Mesothelial cell of epicardium (in vitro differentiated cells): ENCODE data around the gene OPCML. TPM values are rescaled to one million over a fixed set of nuclear protein-coding genes. Genes with fewer than 3 reads are reported as not detected.

Experiments used
- DNase-seq, 2 experiments: peaks; one replicate each; pipeline ENCODE4 v3.0.0; 2021; ENCODE audit warnings: low spot score in 2 of 2; ENCODE audit not compliant: unreplicated experiment in 2 of 2
- H3K27ac Mint-ChIP-seq: 2 replicates; pipeline ENCODE4 v1.8.0; 2021; ENCODE audit warnings: mixed read lengths
- H3K27me3 Mint-ChIP-seq: 2 replicates; pipeline ENCODE4 v1.8.0; 2021; ENCODE audit warnings: low read depth, mixed read lengths
- H3K36me3 Mint-ChIP-seq: 2 replicates; pipeline ENCODE4 v1.8.0; 2021; ENCODE audit warnings: mixed read lengths
- H3K4me1 Mint-ChIP-seq: 2 replicates; pipeline ENCODE4 v1.8.0; 2021; ENCODE audit warnings: mixed read lengths
- H3K4me3 Mint-ChIP-seq: 2 replicates; pipeline ENCODE4 v1.8.0; 2021; ENCODE audit warnings: mild to moderate bottlenecking, moderate library complexity, mixed read lengths
- H3K9me3 Mint-ChIP-seq: 2 replicates; pipeline ENCODE4 v1.8.0; 2021; ENCODE audit warnings: mixed read lengths
- total RNA-seq: library from RNA; stranded (reverse); gene quantifications from 3 replicates; pipeline ENCODE4 v1.2.1, GENCODE V29; 2021
- TF ChIP-seq, protein P1 (sequence below): fragments of 200-600 bp; sonication (generic); IDR thresholded peaks from one replicate; pipeline ENCODE4 v1.5.0; 2021; ENCODE audit warnings: antibody characterized with exemption; ENCODE audit not compliant: unreplicated experiment

OPCML gene
- total RNA-seq, 1 donor from 2014 or later = 3.0 TPM

DNA sequence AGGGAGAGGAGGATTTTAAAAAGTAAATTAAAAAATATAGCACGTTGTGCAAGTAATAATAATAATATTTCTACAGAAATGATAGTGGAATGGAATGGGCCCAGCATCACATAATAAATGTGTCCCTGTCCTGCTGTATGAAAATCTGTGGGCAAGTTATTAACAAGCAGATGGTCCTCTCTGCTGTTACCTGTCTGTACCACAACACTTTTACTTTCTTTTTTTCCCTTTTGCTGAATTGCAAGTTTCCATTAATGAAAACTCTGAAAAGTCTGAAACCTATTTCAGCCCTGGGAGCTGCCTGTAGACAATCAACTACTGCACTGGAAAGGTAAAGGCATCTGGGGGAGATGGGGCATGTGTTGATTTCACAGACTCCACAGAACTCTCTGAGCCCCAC is 937.1 kb downstream of the OPCML start:
- no peak for DNase-seq
- TF ChIP-seq, protein P1, sequence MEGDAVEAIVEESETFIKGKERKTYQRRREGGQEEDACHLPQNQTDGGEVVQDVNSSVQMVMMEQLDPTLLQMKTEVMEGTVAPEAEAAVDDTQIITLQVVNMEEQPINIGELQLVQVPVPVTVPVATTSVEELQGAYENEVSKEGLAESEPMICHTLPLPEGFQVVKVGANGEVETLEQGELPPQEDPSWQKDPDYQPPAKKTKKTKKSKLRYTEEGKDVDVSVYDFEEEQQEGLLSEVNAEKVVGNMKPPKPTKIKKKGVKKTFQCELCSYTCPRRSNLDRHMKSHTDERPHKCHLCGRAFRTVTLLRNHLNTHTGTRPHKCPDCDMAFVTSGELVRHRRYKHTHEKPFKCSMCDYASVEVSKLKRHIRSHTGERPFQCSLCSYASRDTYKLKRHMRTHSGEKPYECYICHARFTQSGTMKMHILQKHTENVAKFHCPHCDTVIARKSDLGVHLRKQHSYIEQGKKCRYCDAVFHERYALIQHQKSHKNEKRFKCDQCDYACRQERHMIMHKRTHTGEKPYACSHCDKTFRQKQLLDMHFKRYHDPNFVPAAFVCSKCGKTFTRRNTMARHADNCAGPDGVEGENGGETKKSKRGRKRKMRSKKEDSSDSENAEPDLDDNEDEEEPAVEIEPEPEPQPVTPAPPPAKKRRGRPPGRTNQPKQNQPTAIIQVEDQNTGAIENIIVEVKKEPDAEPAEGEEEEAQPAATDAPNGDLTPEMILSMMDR = no peak
- Mint-ChIP-seq H3K4me3 (no peak overlapping the region), H3K27me3 (peaks cover 28% of the 10 kb centered on the region), H3K9me3 (no peaks in the 10 kb centered on the region), H3K27ac (no peak overlapping the region), H3K4me1 (peaks cover 14% of the 10 kb centered on the region), H3K36me3 (no peaks in the 10 kb centered on the region)

GRCh38 chr11:132590986-132591385 is 941.3 kb downstream of the OPCML start:
- Mint-ChIP-seq H3K4me3 (no peak overlapping the region), H3K4me1 (peaks cover 10% of the 10 kb centered on the region), H3K27ac (no peak overlapping the region), H3K36me3 (no peaks in the 10 kb centered on the region), H3K27me3 (peaks cover 13% of the 10 kb centered on the region), H3K9me3 (peaks cover 6% of the 10 kb centered on the region)
- no peak for DNase-seq
- TF ChIP-seq, protein P1 = no peak

- peaks cover 13% of the 10 kb centered on the region for H3K27me3 Mint-ChIP-seq
- DNase-seq = no peak
- no peak overlapping the region for H3K4me3 Mint-ChIP-seq
- TF ChIP-seq, protein P1 = no peak
- no peaks in the 10 kb centered on the region for H3K36me3 Mint-ChIP-seq
- peaks cover 6% of the 10 kb centered on the region for H3K9me3 Mint-ChIP-seq
- peaks cover 5% of the 10 kb centered on the region for H3K4me1 Mint-ChIP-seq
- no peak overlapping the region for H3K27ac Mint-ChIP-seq
These were observed 941.7 kb downstream of the OPCML start for GRCh38 chr11:132590554-132590953.

DNA sequence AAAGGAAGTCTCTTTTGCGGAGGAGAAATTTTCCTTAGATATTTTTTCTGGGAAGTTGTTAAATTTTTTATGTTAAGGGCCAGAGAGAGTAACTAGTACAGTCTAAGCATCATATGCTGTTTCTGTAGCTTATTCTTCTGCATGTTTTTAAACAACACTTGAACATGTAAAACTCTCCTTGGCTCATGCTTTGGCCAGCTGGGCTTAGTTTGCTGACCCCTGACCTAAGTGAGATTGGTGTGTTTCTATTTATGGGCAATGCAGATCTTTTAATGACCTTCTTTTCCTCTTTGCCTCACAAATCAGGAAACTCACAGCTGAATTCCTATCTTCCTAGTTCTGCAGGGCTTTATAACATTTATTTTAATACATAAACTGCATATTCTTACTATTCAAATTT is 942.5 kb downstream of the OPCML start:
- no peak overlapping the region for H3K4me3 Mint-ChIP-seq
- H3K9me3 Mint-ChIP-seq = peaks cover 6% of the 10 kb centered on the region
- H3K36me3 Mint-ChIP-seq = no peaks in the 10 kb centered on the region
- H3K27ac Mint-ChIP-seq = no peak overlapping the region
- DNase-seq = no peak
- TF ChIP-seq, protein P1 = no peak
- peaks cover 13% of the 10 kb centered on the region for H3K27me3 Mint-ChIP-seq
- no peaks in the 10 kb centered on the region for H3K4me1 Mint-ChIP-seq

GRCh38 chr11:132588366-132588765 is 943.9 kb downstream of the OPCML start:
- H3K4me1 Mint-ChIP-seq = no peaks in the 10 kb centered on the region

More at GRCh38 chr11:132588366-132588765, 943.9 kb downstream of the OPCML start:
- TF ChIP-seq, protein P1 = no peak
- Mint-ChIP-seq H3K36me3 (no peaks in the 10 kb centered on the region), H3K27ac (no peak overlapping the region), H3K9me3 (peaks cover 6% of the 10 kb centered on the region), H3K4me3 (no peak overlapping the region), H3K27me3 (peaks cover 12% of the 10 kb centered on the region)
- DNase-seq = no peak
